HEK293T (cell line): ENCODE results near the gene DHRS7C.

Experiments used
- CTCF ChIA-PET: fragments of 350-600 bp; formaldehyde crosslinking; extraction: SDS; loops from one replicate; lab custom pipeline; 2021; ENCODE audit warnings: antibody characterized with exemption, inconsistent platforms; lab: Yijun Ruan, JAX
- POLR2A ChIA-PET: fragments of 350-600 bp; formaldehyde crosslinking; extraction: SDS; loops from one replicate; lab custom pipeline; 2020; ENCODE audit warnings: antibody characterized with exemption, inconsistent platforms; lab: Yijun Ruan, JAX
- DNase-seq: peaks from one replicate; pipeline ENCODE4 v3.0.0; 2012; ENCODE audit warnings: mixed read lengths; ENCODE audit errors: extremely low spot score
- ARNT ChIP-seq: fragments of 450-650 bp; IDR thresholded peaks from 2 replicates; pipeline ENCODE4 v1.6.1; 2017; ENCODE audit warnings: mild to moderate bottlenecking
- BHLHE40 ChIP-seq: fragments of 450-650 bp; IDR thresholded peaks from 2 replicates; pipeline ENCODE4 v1.6.1; 2016; ENCODE audit warnings: mild to moderate bottlenecking, moderate library complexity, borderline replicate concordance
- CTBP1 ChIP-seq: fragments of 450-650 bp; IDR thresholded peaks from 2 replicates; pipeline ENCODE4 v1.6.1; 2016; ENCODE audit warnings: borderline replicate concordance
- ELF4 ChIP-seq: fragments of 450-650 bp; IDR thresholded peaks from 2 replicates; pipeline ENCODE4 v1.6.1; 2017; ENCODE audit warnings: antibody characterized with exemption
- FOXA1 ChIP-seq: fragments of 450-650 bp; IDR thresholded peaks from 2 replicates; pipeline ENCODE4 v1.6.1; 2016; ENCODE audit warnings: mild to moderate bottlenecking
- FOXK2 ChIP-seq: fragments of 450-650 bp; IDR thresholded peaks from 2 replicates; pipeline ENCODE4 v1.6.1; 2016; ENCODE audit warnings: mild to moderate bottlenecking
- FOXM1 ChIP-seq: fragments of 450-650 bp; IDR thresholded peaks from 2 replicates; pipeline ENCODE4 v1.6.1; 2017; ENCODE audit warnings: mild to moderate bottlenecking, borderline replicate concordance
- HDGF ChIP-seq: fragments of 450-650 bp; IDR thresholded peaks from 2 replicates; pipeline ENCODE4 v1.6.1; 2017; ENCODE audit warnings: antibody characterized with exemption, borderline replicate concordance
- L3MBTL2 ChIP-seq: fragments of 450-650 bp; conservative IDR thresholded peaks from 2 replicates; pipeline ENCODE4 v1.6.1; 2016; ENCODE audit warnings: mild to moderate bottlenecking
- LEF1 ChIP-seq: fragments of 450-650 bp; IDR thresholded peaks from 2 replicates; pipeline ENCODE4 v1.6.1; 2017; ENCODE audit warnings: mild to moderate bottlenecking, borderline replicate concordance
- NFRKB ChIP-seq: fragments of 450-650 bp; IDR thresholded peaks from 2 replicates; pipeline ENCODE4 v1.6.1; 2016; ENCODE audit warnings: mild to moderate bottlenecking, moderate library complexity
- SP1 ChIP-seq: fragments of 450-650 bp; IDR thresholded peaks from 2 replicates; pipeline ENCODE4 v1.6.1; 2017
- SUZ12 ChIP-seq: fragments of 450-650 bp; IDR thresholded peaks from 2 replicates; pipeline ENCODE4 v1.6.1; 2016; ENCODE audit warnings: mild to moderate bottlenecking
- TARDBP ChIP-seq: fragments of 450-650 bp; IDR thresholded peaks from 2 replicates; pipeline ENCODE4 v1.6.1; 2016
- ZNF384 ChIP-seq: fragments of 450-650 bp; IDR thresholded peaks from 2 replicates; pipeline ENCODE4 v1.6.1; 2016
- TF ChIP-seq, protein P1 (sequence below): fragments of 450-650 bp; IDR thresholded peaks from 2 replicates; pipeline ENCODE4 v1.6.1; 2016

The DHRS7C gene

DNA sequence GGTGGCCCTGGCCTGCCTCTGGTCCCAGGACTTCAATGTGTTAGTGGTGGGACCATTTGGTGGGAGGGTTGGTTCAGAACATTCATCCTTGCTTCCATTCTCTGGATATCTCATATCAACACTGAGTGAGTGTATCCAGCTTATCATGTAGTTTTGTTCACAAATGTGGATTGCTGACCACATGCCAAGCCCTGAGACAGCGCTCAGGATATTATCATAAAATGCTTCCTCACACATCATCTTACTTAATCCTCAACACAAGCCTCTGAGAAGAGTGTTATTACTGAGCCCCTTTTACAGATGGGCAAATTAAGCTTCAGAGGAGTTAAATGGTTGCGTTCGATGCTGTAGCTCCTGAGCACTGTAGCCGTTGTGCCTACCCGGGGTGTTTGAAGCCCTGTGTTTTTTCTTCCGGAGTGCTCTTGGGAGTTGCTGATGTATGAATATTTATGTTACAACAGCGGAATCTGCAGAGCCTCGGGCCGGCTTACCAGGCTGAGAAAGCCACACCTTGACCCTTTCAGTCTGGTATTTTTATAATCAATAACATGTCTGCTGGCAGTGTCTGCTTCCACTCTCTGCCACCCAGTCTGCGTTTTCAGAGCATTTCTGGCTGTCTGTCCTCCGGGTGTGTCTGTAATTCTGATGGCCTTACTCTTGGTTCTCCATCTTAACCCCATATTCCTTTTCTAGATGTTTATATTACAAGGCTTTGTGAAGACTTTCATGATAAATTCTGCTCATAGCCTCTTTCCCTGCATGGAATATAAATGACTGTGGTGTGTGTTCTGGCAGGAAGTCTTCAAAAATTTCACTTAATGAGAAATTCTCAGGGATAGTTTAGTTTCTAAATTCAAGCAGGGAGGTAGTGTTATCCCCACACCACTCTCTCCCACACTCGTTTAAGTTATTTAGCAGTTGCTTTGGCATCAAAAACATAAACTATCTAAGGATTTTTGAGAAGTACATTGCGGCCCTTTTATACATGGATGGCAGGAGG, 37.2 kb upstream of the DHRS7C start:
- no peak for DNase-seq
- TF ChIP-seq SP1, result no peak
- no peak for TF ChIP-seq ZNF384
- no peak for TF ChIP-seq FOXK2
- TF ChIP-seq ARNT, result no peak
- TF ChIP-seq, protein P1, sequence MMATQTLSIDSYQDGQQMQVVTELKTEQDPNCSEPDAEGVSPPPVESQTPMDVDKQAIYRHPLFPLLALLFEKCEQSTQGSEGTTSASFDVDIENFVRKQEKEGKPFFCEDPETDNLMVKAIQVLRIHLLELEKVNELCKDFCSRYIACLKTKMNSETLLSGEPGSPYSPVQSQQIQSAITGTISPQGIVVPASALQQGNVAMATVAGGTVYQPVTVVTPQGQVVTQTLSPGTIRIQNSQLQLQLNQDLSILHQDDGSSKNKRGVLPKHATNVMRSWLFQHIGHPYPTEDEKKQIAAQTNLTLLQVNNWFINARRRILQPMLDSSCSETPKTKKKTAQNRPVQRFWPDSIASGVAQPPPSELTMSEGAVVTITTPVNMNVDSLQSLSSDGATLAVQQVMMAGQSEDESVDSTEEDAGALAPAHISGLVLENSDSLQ, result no peak
- TF ChIP-seq NFRKB, result no peak
- TF ChIP-seq SUZ12, result no peak
- TF ChIP-seq FOXA1, result no peak
- ChIA-PET CTCF (no interaction called here), POLR2A (no interaction called here)

DNA sequence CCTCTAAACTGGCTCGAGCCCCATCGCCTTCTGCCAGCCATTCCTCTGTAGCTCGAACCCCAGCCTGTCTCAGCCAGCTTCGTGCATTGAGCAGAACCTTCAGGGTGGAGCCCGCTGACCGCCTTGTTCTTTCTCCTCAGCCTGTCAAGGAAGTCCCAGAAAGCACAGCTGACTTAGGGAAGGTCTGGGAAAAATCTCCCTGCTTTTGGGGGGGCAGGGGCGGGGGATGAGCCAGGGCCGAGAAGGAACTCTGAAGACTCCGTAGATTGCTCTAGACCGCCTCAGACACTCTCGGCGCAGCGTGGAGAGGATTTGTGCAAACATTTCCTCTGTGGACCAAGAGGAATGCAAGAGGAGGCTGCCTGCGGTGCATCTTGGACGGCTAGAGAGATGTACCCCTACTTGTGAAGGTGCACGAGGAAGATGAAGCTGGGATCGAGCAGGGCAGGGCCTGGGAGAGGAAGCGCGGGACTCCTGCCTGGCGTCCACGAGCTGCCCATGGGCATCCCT, 34.3 kb upstream of the DHRS7C start, which contains the start of gene GLP2R:
Gene GLP2R (plus strand): TSS at position 284 of the 510 bp plus-strand sequence. CDS start 140 bp downstream, at position 424.
- TF ChIP-seq ZNF384 (no peak), SP1 (no peak), FOXK2 (no peak), SUZ12 (no peak), L3MBTL2 (no peak), CTBP1 (no peak), HDGF (no peak), NFRKB (no peak), ARNT (no peak), BHLHE40 (no peak), LEF1 (no peak), FOXA1 (no peak), ELF4 (no peak), FOXM1 (no peak)
- TF ChIP-seq, protein P1, result no peak
- ChIA-PET POLR2A (no interaction called here), CTCF (no interaction called here)
- DNase-seq, result no peak

DNA sequence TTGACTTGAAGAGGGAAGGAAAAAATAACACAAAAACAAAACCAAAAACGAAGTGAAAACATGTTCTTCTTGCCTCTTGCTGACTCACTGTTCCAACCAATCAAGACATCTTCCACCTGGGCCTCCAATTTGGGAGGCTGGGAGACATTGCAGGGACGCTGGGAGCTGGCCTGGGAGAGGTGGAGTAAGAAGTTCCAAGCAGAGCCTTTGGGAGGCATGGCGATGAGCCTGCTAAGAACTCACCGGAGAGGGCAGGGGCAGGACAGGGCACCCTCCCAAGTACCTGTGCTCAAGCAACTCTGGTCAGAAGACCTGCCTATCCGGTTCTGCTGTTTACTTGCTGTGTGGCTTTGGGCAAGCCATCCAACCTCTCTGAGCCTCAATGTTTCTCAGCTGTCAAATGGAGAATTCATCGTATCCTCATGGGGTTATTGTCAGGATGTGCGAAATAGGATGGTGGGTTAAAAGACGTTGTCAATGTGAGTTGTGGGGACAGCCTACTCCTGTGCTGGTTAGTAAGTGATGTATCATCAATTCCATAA, 33.5 kb upstream of the DHRS7C start:
- DNase-seq, result no peak
- ChIA-PET POLR2A (no interaction called here), CTCF (no interaction called here)
- no peak for TF ChIP-seq LEF1
- TF ChIP-seq HDGF, result no peak
- TF ChIP-seq SUZ12, result no peak

DNA sequence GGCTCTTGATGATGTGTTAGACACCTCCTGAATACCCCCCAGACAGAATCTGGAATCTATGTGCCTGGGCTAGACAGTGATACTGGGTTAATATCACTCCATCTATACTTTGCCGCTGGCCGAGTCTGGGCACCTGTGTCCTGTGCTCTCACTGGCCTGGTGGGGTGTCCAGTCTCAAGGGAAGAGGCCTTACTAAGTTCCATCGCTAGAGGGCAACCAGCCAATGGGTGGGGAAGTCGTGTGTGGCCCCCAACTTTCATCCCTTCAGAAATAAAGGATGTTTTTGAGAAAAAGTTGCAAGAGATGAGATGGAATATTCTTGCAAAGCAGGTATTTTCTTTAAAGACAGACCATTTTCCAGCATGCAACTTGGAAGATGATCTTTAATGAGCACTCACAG, 32.7 kb upstream of the DHRS7C start:
- peak; percentile 23 for DNase-seq
- ChIA-PET CTCF (no interaction called here), POLR2A (no interaction called here)
- no peak for TF ChIP-seq BHLHE40
- no peak for TF ChIP-seq FOXA1
- no peak for TF ChIP-seq ARNT
- TF ChIP-seq CTBP1, result no peak
- no peak for TF ChIP-seq ZNF384
- no peak for TF ChIP-seq SP1
- TF ChIP-seq L3MBTL2, result no peak
- no peak for TF ChIP-seq FOXK2
- no peak for TF ChIP-seq HDGF
- TF ChIP-seq, protein P1, result no peak
- TF ChIP-seq LEF1, result no peak
- no peak for TF ChIP-seq FOXM1
- no peak for TF ChIP-seq TARDBP
- TF ChIP-seq NFRKB, result no peak
- TF ChIP-seq SUZ12, result no peak

DNA sequence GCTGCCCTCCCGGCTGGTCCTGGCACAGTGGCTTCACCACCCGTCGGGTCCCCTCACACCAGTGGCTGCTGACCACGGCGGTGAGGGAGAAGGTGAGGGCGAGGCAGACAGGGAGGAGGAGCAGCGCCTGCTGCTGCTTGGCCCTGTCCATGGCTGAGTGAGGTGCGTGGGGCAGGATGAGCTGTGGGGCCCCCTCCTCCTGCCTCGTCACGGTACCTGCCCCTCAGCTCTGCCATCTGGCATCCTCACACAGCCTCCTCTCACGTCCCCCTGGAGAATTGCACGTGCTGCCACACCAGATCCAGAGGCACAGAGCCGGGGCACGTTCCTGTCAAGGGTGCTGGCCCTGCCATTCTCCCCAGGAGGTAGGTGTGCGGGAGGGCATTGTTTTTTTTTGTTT, 30.5 kb upstream of the DHRS7C start, which contains the start of gene GSG1L2:
Gene GSG1L2 (minus strand): TSS at position 159 of the 400 bp plus-strand sequence. CDS start 8 bp downstream, at position 151.
- no peak for TF ChIP-seq FOXM1
- TF ChIP-seq SP1, result no peak
- TF ChIP-seq HDGF, result no peak
- no peak for TF ChIP-seq NFRKB
- no peak for TF ChIP-seq L3MBTL2
- no peak for TF ChIP-seq FOXA1
- no peak for TF ChIP-seq ARNT
- TF ChIP-seq LEF1, result no peak
- no peak for TF ChIP-seq SUZ12
- TF ChIP-seq, protein P1, result no peak
- TF ChIP-seq TARDBP, result no peak
- TF ChIP-seq ZNF384, result no peak
- TF ChIP-seq CTBP1, result no peak
- TF ChIP-seq BHLHE40, result no peak
- TF ChIP-seq FOXK2, result no peak
- no peak for TF ChIP-seq ELF4
- ChIA-PET CTCF (no interaction called here), POLR2A (no interaction called here)
- no peak for DNase-seq
